Skeletal muscle satellite cell (primary cell): ENCODE measurements around the gene C6orf47.

Source experiments
- H3K27me3 ChIP-seq: 2 replicates; pipeline ENCODE4 v1.7.0; 2013; ENCODE audit warnings: low read length; ENCODE audit not compliant: control insufficient read depth, insufficient read depth
- H3K36me3 ChIP-seq: 2 replicates; pipeline ENCODE4 v1.7.0; 2013; ENCODE audit warnings: mild to moderate bottlenecking, control low read depth, low read length; ENCODE audit not compliant: insufficient read depth
- H3K4me1 ChIP-seq: 2 replicates; pipeline ENCODE4 v1.7.0; 2013; ENCODE audit warnings: low read length; ENCODE audit not compliant: control insufficient read depth, insufficient read depth
- H3K4me2 ChIP-seq: 2 replicates; pipeline ENCODE4 v1.7.0; 2013; ENCODE audit warnings: mild to moderate bottlenecking, low read length
- H3K4me3 ChIP-seq: 2 replicates; pipeline ENCODE4 v1.7.0; 2013; ENCODE audit warnings: low read length
- H3K9ac ChIP-seq: 2 replicates; pipeline ENCODE4 v1.7.0; 2013; ENCODE audit warnings: mild to moderate bottlenecking, low read depth, low read length, moderate library complexity
- H3K9me3 ChIP-seq: replicated peaks from 2 replicates; pipeline ENCODE4 v1.7.0; 2013; ENCODE audit warnings: mild to moderate bottlenecking, control low read depth, low read length

The C6orf47 gene

DNA sequence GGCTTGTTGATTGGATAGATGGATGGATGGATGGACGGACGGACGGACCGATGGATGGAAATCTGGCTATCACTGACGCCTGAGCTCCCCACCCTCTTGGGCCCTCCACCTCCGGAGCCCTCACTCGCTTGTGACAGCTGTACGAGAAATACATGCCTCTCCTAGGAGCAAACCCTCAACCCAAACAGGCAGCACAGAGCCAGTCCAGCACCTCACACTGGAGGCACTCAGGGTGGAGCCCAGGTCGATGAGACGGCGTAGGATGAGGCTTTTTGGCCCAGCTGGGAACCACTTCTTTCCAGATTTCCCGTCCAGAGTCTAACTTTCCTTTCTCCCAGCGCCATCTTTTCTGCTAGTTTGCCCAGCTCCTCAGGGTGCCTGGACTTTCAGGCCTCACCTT, 23.0 kb upstream of the C6orf47 start:
- H3K4me1 ChIP-seq = peaks cover 16% of the 10 kb centered on the region
- no peak overlapping the region for H3K4me2 ChIP-seq
- H3K9ac ChIP-seq = no peak overlapping the region
- no peaks in the 10 kb centered on the region for H3K9me3 ChIP-seq
- no peaks in the 10 kb centered on the region for H3K27me3 ChIP-seq
- H3K4me3 ChIP-seq = no peak overlapping the region
- peaks cover 31% of the 10 kb centered on the region for H3K36me3 ChIP-seq

- Histone ChIP-seq H3K4me3 (peak overlapping the region; percentile 70), H3K4me2 (peak overlapping the region; percentile 92), H3K9me3 (no peaks in the 10 kb centered on the region), H3K9ac (peak overlapping the region; percentile 83), H3K27me3 (no peaks in the 10 kb centered on the region), H3K4me1 (peaks cover 16% of the 10 kb centered on the region), H3K36me3 (peaks cover 7% of the 10 kb centered on the region)
Observed at GRCh38 chr6:31681135-31681671, 20.6 kb upstream of the C6orf47 start.

GRCh38 chr6:31680226-31681134, 19.9 kb upstream of the C6orf47 start, which contains the start of gene LY6G5C:
TSS of gene LY6G5C (minus strand) at chr6:31681067. CDS start at chr6:31680373, 694 bp downstream.
- Histone ChIP-seq H3K4me3 (peak within 1 kb of the TSS; percentile 70), H3K4me1 (peaks cover 16% of the 10 kb centered on the region), H3K36me3 (peaks cover 5% of the 10 kb centered on the region), H3K9me3 (no peaks in the 10 kb centered on the region), H3K9ac (peak within 1 kb of the TSS; percentile 83), H3K27me3 (no peaks in the 10 kb centered on the region), H3K4me2 (peak within 1 kb of the TSS; percentile 92)

GRCh38 chr6:31677955-31678354, 17.4 kb upstream of the C6orf47 start:
- H3K27me3 ChIP-seq = no peaks in the 10 kb centered on the region
- peaks cover 16% of the 10 kb centered on the region for H3K4me1 ChIP-seq
- no peak overlapping the region for H3K4me3 ChIP-seq
- H3K36me3 ChIP-seq = peaks cover 8% of the 10 kb centered on the region
- H3K9me3 ChIP-seq = no peaks in the 10 kb centered on the region
- H3K4me2 ChIP-seq = no peak overlapping the region
- H3K9ac ChIP-seq = no peak overlapping the region

GRCh38 chr6:31676904-31677303, 16.3 kb upstream of the C6orf47 start:
- Histone ChIP-seq H3K27me3 (no peaks in the 10 kb centered on the region), H3K4me1 (peaks cover 16% of the 10 kb centered on the region), H3K9ac (no peak overlapping the region), H3K36me3 (peaks cover 17% of the 10 kb centered on the region), H3K9me3 (no peaks in the 10 kb centered on the region), H3K4me3 (no peak overlapping the region), H3K4me2 (no peak overlapping the region)

DNA sequence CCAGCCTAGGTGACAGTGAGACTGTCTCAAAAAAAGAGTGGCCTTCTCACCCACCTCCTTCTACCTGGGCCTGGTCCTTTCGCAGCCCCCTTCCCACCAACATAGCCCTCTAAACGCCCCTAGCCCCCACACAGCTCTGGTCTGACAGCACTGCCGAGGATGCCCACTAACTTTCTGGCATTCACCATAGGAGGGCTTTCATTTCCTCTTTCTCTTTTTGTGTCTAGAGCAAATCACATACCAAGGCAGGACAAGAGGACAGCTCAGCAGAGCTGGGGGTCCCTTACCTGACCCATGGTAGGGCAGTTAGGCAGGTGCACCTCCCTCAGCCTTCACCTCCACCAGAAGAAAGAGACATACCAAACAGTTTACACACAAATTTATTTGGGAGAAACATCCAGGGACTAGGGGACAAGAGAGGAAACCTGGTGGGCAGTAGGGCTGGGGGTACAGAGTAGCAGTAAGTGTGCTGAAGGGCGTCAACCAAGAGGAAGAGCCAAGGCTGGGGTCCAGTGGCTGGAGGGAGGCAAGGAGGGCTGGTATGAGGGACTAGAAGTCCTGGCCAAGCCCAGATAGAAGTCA, 15.8 kb upstream of the C6orf47 start:
- Histone ChIP-seq H3K4me1 (peaks cover 13% of the 10 kb centered on the region), H3K36me3 (peaks cover 21% of the 10 kb centered on the region), H3K9me3 (no peaks in the 10 kb centered on the region), H3K9ac (no peak overlapping the region), H3K27me3 (no peaks in the 10 kb centered on the region), H3K4me3 (no peak overlapping the region), H3K4me2 (no peak overlapping the region)

DNA sequence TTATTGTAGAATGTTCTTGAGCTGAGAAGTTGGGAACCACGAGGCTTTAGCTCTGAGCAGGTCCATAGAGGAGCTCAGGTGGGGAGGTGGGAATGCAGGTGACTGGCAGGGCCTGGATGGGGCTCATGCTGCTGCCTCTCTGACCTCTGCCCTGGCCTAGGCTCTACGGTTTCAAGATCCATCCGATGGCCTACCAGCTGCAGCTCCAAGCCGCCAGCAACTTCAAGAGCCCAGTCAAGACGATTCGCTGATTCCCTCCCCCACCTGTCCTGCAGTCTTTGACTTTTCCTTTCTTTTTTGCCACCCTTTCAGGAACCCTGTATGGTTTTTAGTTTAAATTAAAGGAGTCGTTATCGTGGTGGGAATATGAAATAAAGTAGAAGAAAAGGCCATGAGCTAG, 9.1 kb upstream of the C6orf47 start, which contains the start of gene LY6G5B:
Gene LY6G5B (plus strand): TSS at position 301 of the 400 bp plus-strand sequence. CDS start 975 bp downstream, outside the sequence.
- Histone ChIP-seq H3K9me3 (no peaks in the 10 kb centered on the region), H3K27me3 (no peaks in the 10 kb centered on the region), H3K36me3 (peaks cover 68% of the 10 kb centered on the region), H3K9ac (no peak within 1 kb of the TSS), H3K4me1 (peaks cover 5% of the 10 kb centered on the region), H3K4me3 (no peak within 1 kb of the TSS), H3K4me2 (no peak within 1 kb of the TSS)

DNA sequence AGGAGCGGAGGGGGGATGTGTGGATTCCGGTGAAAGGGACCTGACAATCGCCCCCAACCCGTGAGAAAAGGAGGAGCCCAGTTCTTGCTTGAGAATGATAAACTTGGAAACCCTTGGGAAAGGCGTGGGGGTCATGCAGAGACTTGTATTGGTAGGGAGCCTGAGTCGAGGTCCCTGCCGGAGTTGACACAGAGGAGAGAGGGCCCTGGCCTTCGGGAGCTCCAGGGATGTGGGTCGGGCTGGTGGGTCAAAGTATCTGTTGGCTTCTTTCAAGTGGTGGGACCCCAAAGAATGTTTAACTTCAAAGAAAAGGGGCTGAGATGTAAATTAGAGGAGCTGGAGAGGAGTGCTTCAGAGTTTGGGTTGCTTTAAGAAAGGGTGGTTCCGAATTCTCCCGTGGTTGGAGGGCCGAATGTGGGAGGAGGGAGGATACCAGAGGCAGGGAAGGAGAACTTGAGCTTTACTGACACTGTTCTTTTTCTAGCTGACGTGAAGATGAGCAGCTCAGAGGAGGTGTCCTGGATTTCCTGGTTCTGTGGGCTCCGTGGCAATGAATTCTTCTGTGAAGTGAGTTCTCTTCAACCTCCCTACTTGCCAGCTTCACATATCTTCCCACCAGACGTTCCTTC, 5.9 kb upstream of the C6orf47 start:
- H3K36me3 ChIP-seq = peaks cover 49% of the 10 kb centered on the region
- H3K4me1 ChIP-seq = peaks cover 20% of the 10 kb centered on the region

GRCh38 chr6:31665501-31666336, 5.1 kb upstream of the C6orf47 start, which contains the start of gene CSNK2B:
TSS of gene CSNK2B (plus strand) at chr6:31666080. CDS start at chr6:31666832, 752 bp downstream.
- H3K36me3 ChIP-seq = peaks cover 42% of the 10 kb centered on the region
- H3K4me3 ChIP-seq = peak within 1 kb of the TSS; percentile 97
- H3K4me1 ChIP-seq = peaks cover 26% of the 10 kb centered on the region
- H3K4me2 ChIP-seq = peak within 1 kb of the TSS; percentile 92
- H3K27me3 ChIP-seq = no peaks in the 10 kb centered on the region
- peak within 1 kb of the TSS; percentile 94 for H3K9ac ChIP-seq
- no peaks in the 10 kb centered on the region for H3K9me3 ChIP-seq

More for the DNA sequence above, 5.9 kb upstream of the C6orf47 start:
- H3K9ac ChIP-seq = peak overlapping the region; percentile 94
- H3K27me3 ChIP-seq = no peaks in the 10 kb centered on the region
- H3K4me3 ChIP-seq = peak overlapping the region; percentile 97
- H3K9me3 ChIP-seq = no peaks in the 10 kb centered on the region
- peak overlapping the region; percentile 92 for H3K4me2 ChIP-seq

DNA sequence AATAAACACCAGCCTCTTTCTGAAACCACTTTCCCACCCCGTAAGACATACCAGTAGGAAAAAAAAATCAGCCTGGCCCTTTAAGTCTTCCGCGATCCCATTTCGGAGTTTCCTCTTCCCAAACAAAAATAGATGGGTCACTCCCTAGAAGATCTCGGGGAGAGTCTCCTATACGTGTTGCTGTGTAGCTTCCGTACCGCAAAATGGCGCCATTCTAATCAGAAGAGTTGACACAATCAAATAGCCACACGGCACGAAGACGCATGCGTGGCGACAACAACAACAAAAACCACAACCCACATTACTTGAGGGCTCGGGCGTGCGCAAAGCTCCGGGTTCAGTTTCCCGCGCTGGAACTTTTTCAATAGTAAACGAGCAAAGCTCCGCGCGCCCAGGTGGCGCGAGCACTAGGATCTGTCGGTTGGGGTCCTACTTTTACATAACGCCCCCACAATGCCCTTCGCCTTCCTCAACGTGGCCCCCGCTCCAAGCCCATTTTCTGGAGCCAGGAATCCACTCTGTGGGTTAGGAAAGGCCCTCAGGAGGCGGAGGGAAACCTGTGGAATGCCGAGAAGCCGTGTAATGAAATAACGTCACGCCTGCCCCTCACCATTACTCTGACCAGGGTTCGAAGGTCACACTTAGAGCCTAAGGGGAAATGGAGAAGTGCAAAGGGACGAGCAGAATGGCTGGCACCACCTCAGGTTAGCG, 4.4 kb upstream of the C6orf47 start, which contains the start of gene GPANK1:
Gene GPANK1 (minus strand): TSS at position 208 of the 711 bp plus-strand sequence. CDS start 519 bp downstream, outside the sequence.
- Histone ChIP-seq H3K36me3 (peaks cover 34% of the 10 kb centered on the region), H3K27me3 (no peaks in the 10 kb centered on the region), H3K9me3 (no peaks in the 10 kb centered on the region), H3K4me1 (peaks cover 26% of the 10 kb centered on the region), H3K4me2 (peak within 1 kb of the TSS; percentile 92), H3K4me3 (peak within 1 kb of the TSS; percentile 97), H3K9ac (peak within 1 kb of the TSS; percentile 94)
